ENCODE measurements around the gene RHBDL3. TPM values are rescaled to one million over a fixed set of nuclear protein-coding genes. Genes with fewer than 3 reads are reported as not detected.

RHBDL3 gene
- total RNA-seq, 1 donor from 2014 or later = under 0.01 TPM

- DNase-seq (ENCODE audit: low read depth, low spot score) = no peak
These were observed 91.1 kb downstream of the RHBDL3 start for GRCh38 chr17:32356750-32357149.

DNA sequence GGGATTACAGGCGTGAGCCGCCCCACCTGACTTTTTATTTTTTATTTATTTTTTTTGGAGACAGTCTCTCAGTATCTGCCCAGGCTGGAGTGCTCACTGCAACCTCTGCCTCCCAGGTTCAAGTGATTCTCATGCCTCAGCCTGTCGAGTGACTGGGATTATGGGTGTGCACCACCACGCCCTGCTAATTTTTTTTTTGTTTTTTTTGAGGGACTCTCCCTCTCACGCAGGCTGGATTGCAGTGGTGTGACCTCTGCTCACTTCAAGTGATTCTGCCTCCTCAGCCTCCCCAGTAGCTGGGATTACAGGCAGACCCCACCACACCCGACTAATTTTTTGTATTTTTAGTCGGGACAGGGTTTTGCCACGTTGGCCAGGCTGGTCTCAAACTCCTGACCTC lies 92.0 kb downstream of the RHBDL3 start:
- DNase-seq (ENCODE audit: low read depth, low spot score) = no peak

DNA sequence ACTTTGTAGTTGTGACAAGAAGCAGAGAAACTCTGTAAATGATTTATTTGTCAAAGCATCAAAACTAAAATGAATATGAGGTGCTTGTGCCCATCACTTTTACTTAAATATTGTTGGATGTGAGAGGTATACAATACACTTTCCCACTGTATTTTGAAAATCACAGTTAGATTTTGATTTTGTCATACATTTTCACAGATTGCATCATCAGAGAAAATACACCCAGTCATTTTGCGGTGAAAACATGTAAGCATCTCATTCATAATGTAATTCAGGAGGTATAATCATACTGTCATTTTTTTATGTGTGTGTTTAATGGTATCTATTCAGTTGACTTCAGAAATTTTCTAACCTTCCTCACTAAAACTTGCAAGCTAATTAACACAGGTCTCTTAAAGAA lies 95.6 kb downstream of the RHBDL3 start:
- no peak for DNase-seq (ENCODE audit: low read depth, low spot score)

GRCh38 chr17:32370426-32370825 lies 104.8 kb downstream of the RHBDL3 start:
- DNase-seq (ENCODE audit: low read depth, low spot score) = no peak

Other genes with a start within 250 kb of the RHBDL3 start
- 35.6 and 35.9 TPM in 2 replicates for gene RHOT1, start 123.3 kb upstream of the RHBDL3 start, total RNA-seq
- 19.4 and 22.6 TPM in 2 replicates for gene C17orf75, start 76.3 kb downstream of the RHBDL3 start, total RNA-seq
- 114 and 146 TPM in 2 replicates for gene ZNF207, start 84.3 kb downstream of the RHBDL3 start, total RNA-seq
- gene PSMD11, start 178.7 kb downstream of the RHBDL3 start, total RNA-seq = 144 and 208 TPM in 2 replicates
- 1.8 and 2.7 TPM in 2 replicates for gene CDK5R1, start 221.2 kb downstream of the RHBDL3 start, total RNA-seq

Measured in pulmonary artery endothelial cell (primary cell).